Skeletal muscle tissue (tissue), 4 donors: ENCODE data around the gene ANO5. TPM values are rescaled to one million over a fixed set of nuclear protein-coding genes. Genes with fewer than 3 reads are reported as not detected.
"Not testable (repeated sequence)": the region's sequence is repeated elsewhere in the genome, so short reads cannot be mapped to it uniquely, and the experiment has no call there.

ENCODE experiments used
- H3K27ac ChIP-seq: one replicate; pipeline ENCODE4 v1.7.0; 2013; ENCODE audit warnings: mild to moderate bottlenecking, low read depth, low read length, inconsistent platforms
- H3K27me3 ChIP-seq, 3 donors: one replicate each; pipeline ENCODE4 v1.7.0; 2013; ENCODE audit warnings: low read length in 3 of 3; ENCODE audit not compliant: control insufficient read depth in 3 of 3, insufficient read depth in 3 of 3
- H3K36me3 ChIP-seq, 3 donors: one replicate each; pipeline ENCODE4 v1.7.0; 2013; ENCODE audit warnings: low read length in 3 of 3; ENCODE audit not compliant: control insufficient read depth in 3 of 3, insufficient read depth in 3 of 3
- H3K4me1 ChIP-seq, 3 donors: one replicate each; pipeline ENCODE4 v1.7.0; 2013; ENCODE audit warnings: low read length in 3 of 3, mild to moderate bottlenecking in 3 of 3; ENCODE audit not compliant: control insufficient read depth in 3 of 3, insufficient read depth in 3 of 3
- H3K4me3 ChIP-seq, 3 donors: one replicate each; pipeline ENCODE4 v1.7.0; 2013; ENCODE audit warnings: low read length in 3 of 3
- H3K9ac ChIP-seq, 3 donors: one replicate each; pipeline ENCODE4 v1.7.0; 2013; ENCODE audit warnings: low read length in 3 of 3, mild to moderate bottlenecking in 3 of 3, moderate library complexity in 2 of 3, low read depth in 1 of 3
- H3K9me3 ChIP-seq, 3 donors: one replicate each; pipeline ENCODE4 v1.7.0; 2013; ENCODE audit warnings: low read length in 3 of 3; ENCODE audit not compliant: control insufficient read depth in 3 of 3
- total RNA-seq: library from RNA; depleted of rRNA; stranded (reverse); fragments of >200 nt; gene quantifications from one replicate; pipeline ENCODE4 v1.2.3, GENCODE V29; 2014
- donor health status: Osteomylitis.

ANO5 gene
- total RNA-seq, 1 donor from 2014 or later: 24.0 TPM

DNA sequence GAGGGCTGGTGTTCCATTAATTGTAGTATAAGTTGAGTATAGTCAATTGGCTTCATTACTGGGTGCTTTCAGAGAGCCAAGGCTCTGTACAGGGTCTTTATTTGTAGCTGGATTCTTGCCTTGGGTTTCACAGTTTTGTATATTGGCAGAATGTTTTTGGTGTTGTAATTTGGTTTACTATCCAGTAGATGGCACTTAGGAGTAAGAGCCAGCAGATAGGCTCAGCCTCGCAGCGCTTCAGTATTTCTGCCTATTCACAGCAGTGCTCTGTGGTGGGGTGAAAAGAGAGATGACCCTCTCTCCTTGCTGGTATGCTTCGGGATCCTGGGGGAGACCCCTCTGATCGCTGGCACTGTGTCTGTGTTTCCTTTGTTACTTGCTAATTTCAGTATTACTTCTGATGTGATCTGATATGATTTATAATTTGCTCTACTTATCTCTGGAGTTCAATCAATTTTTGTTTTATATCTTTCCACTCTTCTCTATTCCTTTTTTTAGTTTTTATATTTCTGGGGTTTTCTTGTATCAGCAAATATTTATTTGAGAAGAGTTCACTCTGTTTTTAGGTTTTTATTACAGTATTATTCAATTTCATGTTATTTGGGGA lies 52.2 kb downstream of the ANO5 start:
- no peak overlapping the region for H3K4me3 ChIP-seq
- no peak overlapping the region for H3K27ac ChIP-seq
- peaks cover 0 to 20% (median 12%) of the 10 kb centered on the region in 3 donors for H3K36me3 ChIP-seq
- no peaks in the 10 kb centered on the region for H3K9me3 ChIP-seq
- H3K27me3 ChIP-seq: no peaks in the 10 kb centered on the region
- no peaks in the 10 kb centered on the region for H3K4me1 ChIP-seq
- H3K9ac ChIP-seq: no peak overlapping the region

DNA sequence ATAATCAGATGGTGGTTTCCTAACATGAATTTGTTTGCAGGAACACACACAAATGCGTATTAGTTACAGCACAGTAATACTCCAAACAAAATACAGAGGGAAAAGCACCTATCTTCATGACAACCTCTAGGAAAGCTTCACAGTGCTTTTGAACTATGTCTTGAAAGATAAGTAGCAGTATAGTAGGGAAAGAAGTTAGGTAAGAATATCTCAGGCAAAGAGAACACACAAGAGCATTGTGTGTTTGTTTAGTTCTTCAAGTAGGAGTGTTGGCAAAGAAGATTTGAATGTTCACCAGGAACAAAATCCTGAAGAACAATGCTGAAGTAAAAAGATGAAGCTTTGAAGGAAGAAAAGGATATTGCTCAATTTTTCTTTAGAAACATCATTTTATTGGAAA lies 54.1 kb downstream of the ANO5 start:
- H3K27ac ChIP-seq: no peak overlapping the region
- no peaks in the 10 kb centered on the region for H3K27me3 ChIP-seq
- no peaks in the 10 kb centered on the region for H3K4me1 ChIP-seq
- no peak overlapping the region for H3K4me3 ChIP-seq
- no peaks in the 10 kb centered on the region for H3K9me3 ChIP-seq
- H3K36me3 ChIP-seq: peaks cover 0 to 32% (median 16%) of the 10 kb centered on the region in 3 donors
- no peak overlapping the region for H3K9ac ChIP-seq

DNA sequence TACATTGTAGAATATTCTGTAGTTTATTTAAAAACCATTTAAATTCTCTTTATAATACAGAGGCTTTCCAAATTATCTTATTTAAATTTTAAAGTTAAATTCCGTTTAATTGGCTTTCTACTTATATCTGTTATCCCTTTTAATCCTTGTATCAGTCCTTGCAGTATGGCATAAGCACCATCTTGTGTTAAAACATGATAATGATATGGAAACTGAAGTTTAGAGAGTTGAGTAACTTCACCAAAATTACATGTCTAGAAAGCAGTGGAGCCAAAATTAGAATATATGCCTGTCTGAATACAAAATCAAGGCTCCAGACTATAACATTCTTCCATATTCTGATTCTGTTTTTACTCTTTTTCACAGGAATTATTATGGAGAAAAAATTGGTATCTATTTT lies 57.0 kb downstream of the ANO5 start:
- Histone ChIP-seq H3K27ac (no peak overlapping the region), H3K4me3 (no peak overlapping the region), H3K9ac (no peak overlapping the region), H3K36me3 (peaks cover 0 to 30% (median 18%) of the 10 kb centered on the region in 3 donors), H3K9me3 (no peaks in the 10 kb centered on the region), H3K4me1 (no peaks in the 10 kb centered on the region), H3K27me3 (no peaks in the 10 kb centered on the region)

DNA sequence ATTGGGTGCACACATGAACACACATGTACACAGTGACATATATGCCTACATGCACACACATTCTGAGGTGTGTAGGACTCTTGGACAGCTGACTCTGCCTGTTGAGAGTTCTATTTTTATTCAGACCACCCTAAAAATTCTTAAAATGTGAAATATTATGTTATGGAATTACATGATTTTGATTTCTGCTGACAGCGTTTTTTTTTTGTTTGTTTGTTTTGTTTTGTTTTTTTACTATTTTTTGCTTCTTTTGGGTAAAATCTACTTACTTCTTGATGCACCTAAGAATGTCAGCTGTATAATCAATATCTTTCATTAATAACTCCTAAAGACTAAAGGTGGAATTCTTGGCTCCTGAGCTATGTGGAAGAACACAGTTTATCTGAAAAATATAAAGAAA lies 64.0 kb downstream of the ANO5 start:
- Histone ChIP-seq H3K4me3 (no peak overlapping the region), H3K4me1 (no peaks in the 10 kb centered on the region), H3K27me3 (no peaks in the 10 kb centered on the region), H3K9me3 (no peaks in the 10 kb centered on the region), H3K36me3 (peaks cover 2 to 26% (median 23%) of the 10 kb centered on the region in 3 donors), H3K27ac (no peak overlapping the region), H3K9ac (no peak overlapping the region)

DNA sequence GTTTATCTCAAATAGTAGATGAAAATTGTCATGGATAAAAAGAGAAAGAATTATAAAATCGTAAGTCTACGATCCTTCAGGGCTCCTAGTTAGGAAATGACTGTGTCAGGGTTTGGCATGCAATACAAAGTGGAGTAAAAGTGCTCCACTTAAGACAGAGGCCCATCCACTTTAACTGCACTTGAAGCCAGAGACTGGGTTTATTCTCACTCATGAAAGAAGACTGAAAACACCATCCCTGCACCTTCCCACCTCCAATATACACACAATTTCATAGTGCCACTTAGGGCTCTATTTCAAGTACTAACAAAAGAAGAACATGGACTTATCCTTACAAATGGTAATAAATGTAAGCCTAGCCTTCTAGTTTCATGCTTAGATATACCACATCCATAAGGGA lies 70.7 kb downstream of the ANO5 start:
- H3K9me3 ChIP-seq: no peaks in the 10 kb centered on the region
- H3K36me3 ChIP-seq: peaks cover 4 to 18% (median 8%) of the 10 kb centered on the region in 3 donors
- no peak overlapping the region for H3K27ac ChIP-seq
- H3K9ac ChIP-seq: no peak overlapping the region
- H3K4me1 ChIP-seq: no peaks in the 10 kb centered on the region
- no peak overlapping the region for H3K4me3 ChIP-seq
- H3K27me3 ChIP-seq: no peaks in the 10 kb centered on the region

DNA sequence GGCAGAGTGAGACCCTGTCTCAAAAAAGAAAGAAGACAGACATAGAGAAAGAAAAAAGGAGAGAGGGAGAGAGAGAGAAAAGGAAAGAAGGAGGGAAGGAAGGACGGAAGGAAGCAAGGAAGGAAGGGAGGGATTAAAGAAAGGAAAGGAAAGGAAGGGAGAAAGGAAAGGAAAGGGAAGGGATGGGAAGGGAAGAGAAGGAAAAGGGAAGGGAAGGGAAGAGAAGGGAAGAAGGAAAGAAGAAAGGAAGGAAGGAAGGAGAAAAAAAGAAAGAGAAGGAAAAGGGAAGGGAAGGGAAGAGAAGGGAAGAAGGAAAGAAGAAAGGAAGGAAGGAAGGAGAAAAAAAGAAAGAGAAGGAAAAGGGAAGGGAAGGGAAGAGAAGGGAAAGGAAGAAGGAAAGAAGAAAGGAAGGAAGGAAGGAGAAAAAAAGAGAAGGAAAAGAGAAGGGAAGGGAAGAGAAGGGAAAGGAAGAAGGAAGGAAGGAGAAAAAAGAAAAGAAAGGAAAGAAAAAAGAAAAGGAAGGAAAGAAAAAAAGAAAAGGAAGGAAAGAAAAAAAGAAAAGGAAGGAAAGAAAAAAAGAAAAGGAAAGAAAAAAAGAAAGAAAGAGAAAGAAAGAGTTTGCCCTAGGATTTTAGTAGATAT lies 76.2 kb downstream of the ANO5 start:
- peaks cover 4 to 28% (median 13%) of the 10 kb centered on the region in 3 donors for H3K36me3 ChIP-seq
- H3K4me3 ChIP-seq, H3K4me1 ChIP-seq, H3K27me3 ChIP-seq, H3K9me3 ChIP-seq, H3K27ac ChIP-seq, H3K9ac ChIP-seq: not testable (repeated sequence)

DNA sequence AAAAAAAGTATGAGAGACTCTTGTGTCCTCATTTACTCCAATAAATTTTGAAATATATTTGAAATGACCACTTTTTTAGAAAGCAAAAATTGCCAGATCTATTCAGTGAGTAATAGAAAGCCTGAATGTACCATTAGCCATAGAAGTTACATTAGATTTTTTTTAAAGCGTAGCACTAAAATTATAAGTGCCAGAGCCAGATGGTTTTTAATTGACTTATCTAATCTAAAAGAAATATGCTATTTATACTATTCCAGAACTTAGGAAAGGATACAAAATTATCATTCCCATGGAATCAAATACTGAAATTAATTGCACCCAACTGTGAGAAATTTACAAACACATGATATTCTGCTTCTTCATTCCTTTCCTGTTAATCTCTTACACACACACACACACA lies 80.9 kb downstream of the ANO5 start:
- Histone ChIP-seq H3K4me1 (no peaks in the 10 kb centered on the region), H3K9me3 (no peaks in the 10 kb centered on the region), H3K27ac (no peak overlapping the region), H3K9ac (no peak overlapping the region), H3K36me3 (peaks cover 4 to 36% (median 22%) of the 10 kb centered on the region in 3 donors), H3K4me3 (no peak overlapping the region), H3K27me3 (no peaks in the 10 kb centered on the region)

DNA sequence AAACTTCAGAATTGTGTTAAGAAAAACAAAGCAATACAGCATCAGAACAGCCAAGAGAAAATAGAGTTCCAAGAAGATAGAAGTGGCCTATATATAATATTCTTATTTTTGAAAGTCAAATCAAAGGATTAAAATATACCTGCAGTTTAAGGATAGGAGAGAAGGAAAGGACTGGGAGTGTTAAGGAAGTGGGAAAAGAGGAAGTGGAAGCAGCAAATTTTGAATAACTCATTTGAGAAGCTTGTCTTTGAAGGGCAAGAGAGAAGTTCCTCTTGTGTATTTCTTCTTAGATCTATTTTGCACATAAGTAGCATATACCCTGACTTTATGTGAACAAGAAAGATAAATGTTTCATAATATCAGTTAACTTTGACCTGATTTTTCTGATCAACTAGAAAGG lies 82.7 kb downstream of the ANO5 start:
- no peaks in the 10 kb centered on the region for H3K9me3 ChIP-seq
- H3K4me1 ChIP-seq: no peaks in the 10 kb centered on the region
- no peak overlapping the region for H3K27ac ChIP-seq
- peaks cover 7 to 41% (median 29%) of the 10 kb centered on the region in 3 donors for H3K36me3 ChIP-seq
- no peaks in the 10 kb centered on the region for H3K27me3 ChIP-seq
- H3K4me3 ChIP-seq: no peak overlapping the region
- H3K9ac ChIP-seq: no peak overlapping the region

DNA sequence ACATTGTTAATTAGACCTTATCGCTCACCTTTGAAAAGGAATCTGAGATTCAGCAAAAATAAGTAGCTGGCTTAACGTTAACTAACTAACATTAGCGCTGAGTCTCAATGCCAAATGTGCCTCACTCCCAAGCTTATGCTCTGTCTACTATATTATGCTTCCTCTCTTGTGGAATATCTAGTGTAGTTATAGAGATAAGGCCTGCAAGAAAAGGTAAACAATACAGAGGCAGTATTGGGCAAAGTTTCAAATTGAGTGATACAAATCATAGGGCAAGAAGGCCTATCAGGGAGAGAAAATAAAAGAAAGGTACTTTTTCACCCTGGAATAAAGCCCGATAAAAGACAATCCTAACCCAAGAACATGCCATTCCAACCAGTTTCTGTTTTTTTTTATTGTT lies 83.7 kb downstream of the ANO5 start:
- Histone ChIP-seq H3K4me1 (no peaks in the 10 kb centered on the region), H3K9me3 (no peaks in the 10 kb centered on the region), H3K27ac (no peak overlapping the region), H3K4me3 (no peak overlapping the region), H3K27me3 (no peaks in the 10 kb centered on the region), H3K36me3 (peaks cover 7 to 37% (median 25%) of the 10 kb centered on the region in 3 donors), H3K9ac (no peak overlapping the region)

DNA sequence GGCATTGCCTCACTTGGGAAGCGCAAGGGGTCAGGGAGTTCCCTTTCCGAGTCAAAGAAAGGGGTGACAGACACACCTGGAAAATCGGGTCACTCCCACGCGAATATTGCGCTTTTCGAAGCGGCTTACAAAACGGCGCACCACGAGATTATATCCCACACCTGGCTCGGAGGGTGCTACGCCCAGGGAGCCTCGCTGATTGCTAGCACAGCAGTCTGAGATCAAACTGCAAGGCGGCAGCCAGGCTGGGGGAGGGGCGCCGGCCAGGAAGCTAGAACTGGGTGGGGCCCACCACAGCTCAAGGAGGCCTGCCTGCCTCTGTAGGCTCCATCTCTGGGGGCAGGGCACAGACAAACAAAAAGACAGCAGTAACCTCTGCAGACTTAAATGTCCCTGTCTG lies 92.1 kb downstream of the ANO5 start:
- H3K9ac ChIP-seq, H3K27ac ChIP-seq, H3K4me1 ChIP-seq, H3K9me3 ChIP-seq, H3K4me3 ChIP-seq, H3K27me3 ChIP-seq: not testable (repeated sequence)
- H3K36me3 ChIP-seq: peaks cover 0 to 13% (median 5%) of the 10 kb centered on the region in 3 donors
